IPS DF 6.9 (cell line): ENCODE measurements around the gene DR1.

Experiments
- DNase-seq: peaks from one replicate; pipeline ENCODE4 v3.0.0-alpha.2; 2013; ENCODE audit warnings: low read depth, low spot score
- H3K27ac ChIP-seq: one replicate; pipeline ENCODE4 v1.5.1; 2013; ENCODE audit warnings: low read length, control low read depth
- H3K27me3 ChIP-seq: 2 replicates; pipeline ENCODE4 v1.6.1; 2013; ENCODE audit warnings: mild to moderate bottlenecking, low read length; ENCODE audit not compliant: control insufficient read depth, insufficient read depth
- H3K36me3 ChIP-seq: 2 replicates; pipeline ENCODE4 v1.6.1; 2013; ENCODE audit warnings: low read length; ENCODE audit not compliant: control insufficient read depth, insufficient read depth
- H3K4me1 ChIP-seq: 2 replicates; pipeline ENCODE4 v1.6.1; 2013; ENCODE audit warnings: low read length; ENCODE audit not compliant: control insufficient read depth, insufficient read depth
- H3K4me3 ChIP-seq: 2 replicates; pipeline ENCODE4 v1.5.1; 2013; ENCODE audit warnings: mild to moderate bottlenecking, low read length
- H3K9me3 ChIP-seq: 2 replicates; pipeline ENCODE4 v1.6.1; 2013; ENCODE audit warnings: low read length, inconsistent platforms; ENCODE audit not compliant: control insufficient read depth, insufficient read depth
- WGBS: extraction: QIAGEN DNeasy Blood & Tissue Kit; methylation state at CpG from one replicate; pipeline ENCODE4 v1.1.7; 2013; ENCODE audit warnings: mixed read lengths, missing lambda C conversion rate; ENCODE audit not compliant: insufficient read length, insufficient coverage; 5-methylcytosine and 5-hydroxymethylcytosine counted together

DR1 gene

GRCh38 chr1:93323185-93323820 is 22.4 kb upstream of the DR1 start:
- no CpG with 5 or more reads among the region's 3 CpGs for WGBS
- Histone ChIP-seq H3K36me3 (no peaks in the 10 kb centered on the region), H3K9me3 (no peaks in the 10 kb centered on the region; the same call in 1 of the 2 replicates), H3K27ac (no peak overlapping the region), H3K27me3 (no peaks in the 10 kb centered on the region), H3K4me1 (no peaks in the 10 kb centered on the region), H3K4me3 (no peak overlapping the region)
- DNase-seq: no peak

GRCh38 chr1:93324486-93325464 is 20.9 kb upstream of the DR1 start:
- WGBS: no CpG with 5 or more reads among the region's 8 CpGs
- Histone ChIP-seq H3K4me1 (no peaks in the 10 kb centered on the region), H3K4me3 (no peak overlapping the region), H3K36me3 (no peaks in the 10 kb centered on the region), H3K27me3 (no peaks in the 10 kb centered on the region), H3K9me3 (no peaks in the 10 kb centered on the region; the same call in 1 of the 2 replicates), H3K27ac (no peak overlapping the region)
- DNase-seq: no peak

- Histone ChIP-seq H3K36me3 (no peaks in the 10 kb centered on the region), H3K9me3 (no peaks in the 10 kb centered on the region), H3K27ac (no peak overlapping the region), H3K4me1 (no peaks in the 10 kb centered on the region), H3K27me3 (no peaks in the 10 kb centered on the region), H3K4me3 (no peak overlapping the region)
- no peak for DNase-seq
- no CpG with 5 or more reads among the region's 3 CpGs for WGBS
Observed at GRCh38 chr1:93328809-93329760, 16.6 kb upstream of the DR1 start.

DNA sequence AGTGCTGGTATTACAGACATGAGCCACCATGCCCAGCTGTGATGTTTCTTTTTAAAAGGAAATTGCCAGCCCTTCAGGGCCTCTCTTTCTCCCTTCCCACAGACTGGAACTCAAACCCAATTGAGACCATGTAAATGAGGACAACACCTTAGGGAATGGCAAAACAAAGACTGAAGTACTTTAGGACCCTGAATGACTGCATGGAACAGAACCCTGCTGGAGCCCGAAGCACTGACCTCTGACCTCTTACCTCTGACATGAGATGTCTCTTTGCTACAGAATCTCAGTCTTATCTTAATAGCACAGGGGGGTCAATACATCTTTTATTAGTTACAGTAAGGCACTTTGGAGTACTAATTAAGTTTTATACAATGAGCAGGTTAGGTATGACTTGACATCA is 15.5 kb upstream of the DR1 start:
- no peak for DNase-seq
- Histone ChIP-seq H3K27ac (no peak overlapping the region), H3K4me3 (no peak overlapping the region), H3K36me3 (no peaks in the 10 kb centered on the region), H3K27me3 (no peaks in the 10 kb centered on the region), H3K4me1 (no peaks in the 10 kb centered on the region), H3K9me3 (no peaks in the 10 kb centered on the region)
- WGBS: no CpG with 5 or more reads among the region's 1 CpG

DNA sequence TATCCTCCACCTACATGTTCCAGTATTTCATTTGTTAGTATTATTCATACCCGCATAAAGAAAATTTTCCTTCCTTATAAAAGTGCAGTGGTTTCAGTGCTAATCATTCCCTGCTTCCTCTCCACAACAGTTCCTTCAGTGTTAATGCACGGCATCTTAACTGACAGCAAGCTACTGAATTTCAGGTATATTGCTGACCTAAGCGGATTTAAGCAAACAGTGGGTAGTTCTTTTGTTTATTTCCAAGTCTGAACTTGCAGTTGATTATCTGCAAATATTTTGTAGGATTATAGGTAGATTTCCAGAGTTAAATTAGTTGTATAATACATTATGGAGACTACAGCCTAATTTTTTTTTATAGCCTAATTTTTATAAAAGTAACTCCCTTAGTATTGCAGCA is 15.1 kb upstream of the DR1 start:
- no CpG with 5 or more reads among the region's 3 CpGs for WGBS
- H3K36me3 ChIP-seq: no peaks in the 10 kb centered on the region
- H3K27me3 ChIP-seq: no peaks in the 10 kb centered on the region

GRCh38 chr1:93331412-93331811 is 14.3 kb upstream of the DR1 start:
- Histone ChIP-seq H3K4me1 (no peaks in the 10 kb centered on the region), H3K4me3 (no peak overlapping the region), H3K27ac (no peak overlapping the region), H3K9me3 (no peaks in the 10 kb centered on the region), H3K36me3 (no peaks in the 10 kb centered on the region), H3K27me3 (no peaks in the 10 kb centered on the region)
- no peak for DNase-seq
- WGBS: no CpG with 5 or more reads among the region's 2 CpGs

More for the DNA sequence above, 15.1 kb upstream of the DR1 start:
- Histone ChIP-seq H3K4me1 (no peaks in the 10 kb centered on the region), H3K4me3 (no peak overlapping the region), H3K9me3 (no peaks in the 10 kb centered on the region), H3K27ac (no peak overlapping the region)
- no peak for DNase-seq

DNA sequence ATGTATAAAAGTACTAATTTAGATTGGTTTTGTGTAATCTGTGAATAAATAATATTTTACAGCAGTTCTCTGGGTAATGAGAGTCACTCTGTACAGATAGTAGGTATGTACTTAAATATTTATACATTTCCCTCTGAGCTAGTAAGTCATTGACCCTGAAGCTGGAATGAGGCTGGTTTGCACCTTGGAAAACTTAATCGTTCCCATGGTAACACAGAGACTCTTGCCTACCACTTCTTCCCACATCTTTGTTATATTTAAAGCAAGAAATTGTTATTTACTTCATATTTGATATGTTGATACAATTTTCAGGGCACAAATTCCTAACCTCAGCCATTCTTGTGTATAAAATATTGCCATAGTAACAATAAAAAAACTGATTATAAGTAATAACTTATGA is 13.3 kb upstream of the DR1 start:
- H3K36me3 ChIP-seq: no peaks in the 10 kb centered on the region
- no CpG with 5 or more reads among the region's 1 CpG for WGBS
- H3K9me3 ChIP-seq: no peaks in the 10 kb centered on the region
- no peak overlapping the region for H3K4me3 ChIP-seq
- DNase-seq: no peak
- H3K27ac ChIP-seq: no peak overlapping the region
- no peaks in the 10 kb centered on the region for H3K27me3 ChIP-seq
- H3K4me1 ChIP-seq: no peaks in the 10 kb centered on the region

DNA sequence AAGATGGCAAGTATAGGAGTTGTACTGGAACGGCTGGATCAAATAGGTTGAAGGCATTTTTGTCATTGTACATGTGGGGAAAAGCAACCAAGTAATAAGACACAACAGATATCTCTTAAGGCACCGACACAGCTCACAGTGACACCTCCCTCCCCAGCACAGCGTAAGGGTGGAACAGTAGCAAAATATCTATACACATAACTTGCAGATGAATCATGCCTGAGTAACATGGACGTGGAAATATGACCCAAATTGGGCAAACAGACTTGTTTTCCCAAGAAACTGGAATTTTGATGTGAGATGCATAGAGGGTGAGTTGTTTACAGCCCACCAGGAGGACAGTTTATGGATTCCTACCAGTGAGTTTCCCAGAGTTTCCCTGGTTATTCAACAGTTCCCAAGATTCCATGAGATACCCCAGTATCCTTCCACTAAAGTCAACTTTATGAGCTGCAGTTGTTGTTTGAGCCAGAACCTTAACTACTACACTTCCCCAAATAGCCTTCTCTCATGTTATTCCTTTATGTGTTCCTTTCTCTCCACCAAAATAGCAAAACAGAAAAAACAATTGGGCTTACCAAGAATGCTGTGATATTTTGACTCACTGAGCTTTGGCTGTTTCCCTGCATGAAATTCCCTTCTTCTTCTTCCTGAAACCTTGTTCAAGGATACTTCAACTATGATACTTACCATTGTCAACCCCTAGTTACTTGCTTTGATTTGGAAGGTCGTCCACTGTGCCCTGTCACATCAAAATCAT is 7.1 kb upstream of the DR1 start:
- Histone ChIP-seq H3K4me3 (no peak overlapping the region), H3K36me3 (0 out of 2 replicates have a peak, but pooled peaks cover 2% of the 10 kb centered on the region), H3K9me3 (no peaks in the 10 kb centered on the region), H3K27ac (no peak overlapping the region), H3K4me1 (peaks cover 5% of the 10 kb centered on the region; the same call in 1 of the 2 replicates), H3K27me3 (no peaks in the 10 kb centered on the region)
- DNase-seq: no peak
- WGBS: no CpG with 5 or more reads among the region's 5 CpGs

- no peak for DNase-seq
- Histone ChIP-seq H3K4me3 (no peak overlapping the region), H3K27me3 (no peaks in the 10 kb centered on the region), H3K4me1 (peaks cover 5% of the 10 kb centered on the region; the same call in 1 of the 2 replicates), H3K9me3 (no peaks in the 10 kb centered on the region), H3K36me3 (0 out of 2 replicates have a peak, but pooled peaks cover 2% of the 10 kb centered on the region), H3K27ac (no peak overlapping the region)
- no CpG with 5 or more reads among the region's 3 CpGs for WGBS
Observed at GRCh38 chr1:93339171-93339697, 6.5 kb upstream of the DR1 start.
